HG03039 (cell line): Measurements from ENCODE around the gene LEKR1.
"Not testable (repeated sequence)": the region's sequence is repeated elsewhere in the genome, so short reads cannot be mapped to it uniquely, and the experiment has no call there.

Experiments
- ATAC-seq: cut with Tn5 transposase; IDR thresholded peaks from one replicate; pipeline ENCODE4 v1.9.1; 2021; ENCODE audit warnings: mild to moderate bottlenecking, moderate library complexity; ENCODE audit not compliant: unreplicated experiment

Gene LEKR1

DNA sequence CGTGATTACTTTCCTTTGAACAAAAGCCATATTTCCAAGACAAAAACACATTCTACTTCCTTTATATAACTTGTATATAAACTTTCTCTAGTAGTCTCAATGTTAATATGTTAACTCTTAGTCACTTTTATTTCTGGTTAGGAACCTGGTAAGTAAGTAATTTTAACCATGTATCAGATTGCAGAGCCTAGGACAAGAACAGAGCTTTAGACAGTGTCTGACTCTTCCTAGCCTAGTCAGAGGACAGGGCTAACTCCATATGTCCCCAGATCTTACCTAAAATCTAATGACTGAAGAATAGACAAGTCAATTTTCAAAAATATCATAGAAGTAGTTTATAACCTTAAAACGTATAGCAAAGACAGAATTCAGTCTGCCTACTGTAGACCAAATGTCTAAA, 8.3 kb downstream of the LEKR1 start:
- ATAC-seq, result no peak

DNA sequence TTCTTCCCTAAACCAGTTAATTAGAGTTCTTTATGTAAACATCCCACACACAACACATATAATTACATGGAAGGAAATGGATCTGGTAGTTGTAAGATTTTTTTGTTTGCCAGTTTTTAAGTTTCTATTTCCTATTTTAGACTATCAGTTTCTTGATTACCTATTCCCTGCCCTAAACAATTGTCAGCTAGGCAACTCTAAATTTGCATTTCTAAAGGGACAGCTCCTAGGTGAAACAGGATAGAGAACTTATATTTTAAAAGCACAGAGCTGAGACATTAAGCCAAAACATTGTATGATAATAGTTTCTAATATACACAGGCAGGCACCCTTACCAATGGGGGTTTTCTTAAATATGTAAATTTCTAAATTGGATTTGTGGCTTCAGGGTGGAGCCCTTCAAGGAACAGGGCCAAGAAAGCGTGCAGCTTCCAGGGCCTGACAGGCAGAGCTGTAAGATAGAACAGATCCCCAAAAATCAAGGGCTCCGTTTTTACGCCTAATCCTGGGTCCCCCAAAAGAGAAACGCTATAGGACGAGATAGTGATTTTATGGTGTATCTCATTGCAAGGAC, 8.9 kb downstream of the LEKR1 start:
- ATAC-seq, result no peak

DNA sequence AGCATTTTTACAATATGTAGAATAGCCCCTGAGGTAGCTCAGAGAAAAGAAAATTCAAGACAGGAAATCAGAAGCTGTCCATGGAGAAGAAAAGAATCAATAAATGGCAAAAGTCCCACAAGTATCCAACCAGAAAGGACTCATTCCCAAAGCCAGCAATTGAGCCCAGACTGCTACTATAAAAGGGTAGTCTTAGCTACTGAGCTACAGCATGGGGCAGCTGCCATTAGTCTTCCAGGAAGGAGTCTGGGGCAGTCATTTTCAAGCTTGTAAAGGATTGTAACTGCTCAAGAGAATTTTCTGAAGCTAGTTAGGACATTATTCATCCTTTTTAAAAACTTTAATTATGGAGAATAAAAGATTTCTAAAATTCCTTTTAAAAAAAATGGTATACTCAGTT, 10.5 kb downstream of the LEKR1 start:
- no peak for ATAC-seq

DNA sequence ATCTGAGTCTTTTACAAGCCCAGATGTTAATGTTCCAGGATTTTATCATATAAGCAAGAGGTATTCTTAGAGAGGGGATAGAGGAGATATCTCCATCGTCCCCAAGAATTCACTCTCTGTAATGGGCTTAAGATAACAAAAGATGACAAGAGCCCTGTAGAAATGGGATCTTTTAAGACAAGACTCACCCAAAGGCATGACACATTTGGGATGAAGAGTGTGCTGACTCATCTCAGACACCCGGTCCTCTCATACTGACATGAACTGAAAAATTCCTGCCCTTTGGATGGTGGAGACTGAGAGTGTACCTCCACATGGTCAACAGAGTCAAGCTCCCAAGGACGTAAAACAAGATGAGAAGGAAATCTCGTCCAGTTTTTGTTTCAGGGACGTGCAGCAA, 11.0 kb downstream of the LEKR1 start:
- ATAC-seq, result no peak

DNA sequence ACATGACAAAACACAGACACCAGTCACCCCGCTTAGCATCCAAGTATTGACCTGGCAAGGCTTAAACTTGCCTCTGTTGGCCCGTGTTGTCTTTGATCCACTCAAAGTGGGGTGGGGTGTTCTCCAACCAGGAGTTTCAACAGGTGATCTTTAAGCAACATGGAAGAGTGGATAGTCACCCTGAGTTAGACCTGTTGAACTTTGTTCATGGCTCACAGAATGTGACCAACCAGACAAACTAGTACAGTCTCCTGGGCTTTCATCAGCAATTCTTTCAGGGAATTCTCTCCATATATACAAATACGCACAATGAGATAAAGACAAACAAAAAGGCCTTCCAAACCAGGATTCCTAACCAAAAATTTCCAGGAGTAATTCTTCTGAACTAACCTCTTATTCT, 11.9 kb downstream of the LEKR1 start:
- no peak for ATAC-seq

DNA sequence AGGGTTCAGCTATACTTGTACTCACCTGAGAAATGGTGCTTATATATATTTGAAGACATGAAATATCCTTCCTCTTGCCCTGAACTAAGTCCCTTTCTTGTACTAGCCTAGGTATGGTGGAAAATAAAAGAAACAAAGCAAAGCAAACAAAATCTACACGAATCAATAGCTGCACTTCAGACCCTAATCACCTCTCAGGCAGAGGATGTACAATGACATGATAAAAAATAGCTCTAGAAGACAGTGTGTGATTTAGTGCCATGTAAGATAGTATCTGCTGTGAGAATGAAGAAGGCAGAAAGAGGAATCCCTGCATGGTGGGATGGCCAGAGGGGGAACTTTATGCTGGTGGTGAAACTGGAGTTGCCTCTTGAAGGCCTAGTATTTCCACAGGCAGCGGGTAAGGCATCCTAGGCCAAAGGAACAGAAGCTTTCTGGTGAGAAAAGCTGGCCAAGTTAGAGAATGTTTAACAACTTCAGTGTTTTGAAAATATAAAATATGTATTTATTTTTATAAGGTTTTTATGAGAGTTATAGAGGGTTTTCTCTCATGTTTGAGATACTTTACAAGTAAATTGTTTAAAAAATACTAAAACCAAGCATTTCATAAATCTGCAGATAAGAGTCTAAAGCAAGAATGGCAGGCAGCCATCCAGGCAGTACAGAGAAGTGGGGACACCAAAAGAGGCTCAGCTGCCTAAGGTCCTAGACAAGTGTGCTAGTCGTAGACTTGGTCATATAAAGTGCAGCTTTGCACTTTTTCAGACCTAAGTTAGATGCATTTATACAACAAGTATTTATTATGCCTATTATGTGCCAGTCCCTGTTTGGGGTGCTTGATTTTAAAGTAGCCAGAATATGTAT, 14.9 kb downstream of the LEKR1 start:
- no peak for ATAC-seq

DNA sequence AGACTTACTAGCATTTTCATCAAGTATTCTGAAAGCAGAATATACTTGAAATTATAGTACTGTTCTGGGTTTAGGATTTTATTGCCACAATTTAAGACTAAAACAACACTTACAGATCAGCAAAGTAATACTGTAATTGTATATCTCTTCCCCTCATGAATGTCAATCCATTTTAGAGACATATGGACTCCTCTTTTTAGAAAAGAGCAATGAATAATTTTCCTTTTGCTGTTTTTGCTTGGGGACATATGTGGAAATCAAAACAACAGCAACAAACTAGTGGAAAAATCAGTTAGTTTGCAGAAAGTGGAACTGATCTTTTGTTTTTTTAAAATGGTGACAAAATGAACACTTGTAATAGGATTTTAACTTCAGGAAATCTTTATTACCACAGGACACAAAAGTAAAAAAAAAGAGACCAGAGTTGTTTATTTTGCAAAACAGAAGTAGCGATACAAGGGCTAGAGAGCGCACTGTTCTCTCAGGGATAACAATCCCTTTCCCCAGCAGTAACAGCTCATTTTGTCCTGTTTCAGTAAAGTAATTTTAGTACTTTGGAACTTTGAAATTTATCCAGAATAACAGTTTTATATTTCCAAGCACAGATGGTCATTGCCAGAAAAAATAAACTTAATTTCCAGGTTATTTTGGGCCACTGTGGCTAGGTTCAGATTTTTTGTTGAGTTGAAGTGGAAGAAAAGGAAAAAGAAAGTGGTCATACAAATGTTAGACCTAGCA, 17.1 kb downstream of the LEKR1 start:
- ATAC-seq, result no peak

DNA sequence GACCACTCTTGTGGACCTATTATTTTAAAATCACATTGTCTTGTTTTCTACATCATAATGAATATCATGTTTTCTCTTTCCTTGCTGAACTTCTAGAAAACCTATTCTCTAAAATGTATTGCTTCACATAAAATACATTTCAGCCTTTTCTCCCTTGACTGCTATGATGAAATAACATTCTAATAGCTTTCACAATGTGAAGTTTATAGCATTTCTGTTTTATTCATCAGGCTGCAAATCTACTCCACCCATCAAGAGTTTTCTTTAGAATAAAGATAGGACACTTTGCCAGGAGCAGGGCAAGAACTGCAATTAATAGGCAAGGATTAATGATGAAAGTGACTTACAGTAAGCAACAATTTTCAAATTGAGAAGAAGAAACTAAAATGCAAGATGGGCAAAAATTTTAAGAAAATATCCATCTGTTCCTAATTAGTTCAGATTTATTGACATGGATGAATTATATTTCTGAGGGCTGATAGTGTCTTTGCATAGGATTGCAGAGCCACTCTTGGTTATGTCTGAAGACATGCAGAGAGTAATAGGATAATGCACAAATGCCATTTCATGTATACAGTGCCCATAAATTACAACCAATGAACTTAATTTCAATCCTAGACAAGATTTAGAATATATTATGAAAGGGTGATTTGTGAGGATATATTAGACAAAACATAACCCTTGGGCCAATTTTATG, 21.7 kb downstream of the LEKR1 start:
- ATAC-seq, result no peak

DNA sequence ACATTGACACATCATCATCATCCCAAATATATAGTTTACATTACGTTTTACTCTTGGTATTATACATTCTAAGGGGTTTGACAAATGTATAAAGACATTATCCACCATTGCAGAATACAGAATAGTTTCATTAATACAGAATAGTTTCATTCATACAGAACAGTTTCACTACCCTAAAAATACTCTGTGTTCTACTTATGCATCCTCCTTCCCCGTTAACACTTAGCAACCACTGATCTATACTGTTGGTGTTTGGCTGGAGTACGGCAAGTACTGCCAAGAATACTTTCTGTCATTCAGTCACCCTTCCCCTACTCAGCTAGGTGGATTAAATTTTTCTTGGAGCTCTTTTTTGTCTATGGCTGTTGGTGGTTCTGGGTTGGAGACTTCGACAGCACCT, 33.4 kb downstream of the LEKR1 start:
- peak; percentile 86 for ATAC-seq

DNA sequence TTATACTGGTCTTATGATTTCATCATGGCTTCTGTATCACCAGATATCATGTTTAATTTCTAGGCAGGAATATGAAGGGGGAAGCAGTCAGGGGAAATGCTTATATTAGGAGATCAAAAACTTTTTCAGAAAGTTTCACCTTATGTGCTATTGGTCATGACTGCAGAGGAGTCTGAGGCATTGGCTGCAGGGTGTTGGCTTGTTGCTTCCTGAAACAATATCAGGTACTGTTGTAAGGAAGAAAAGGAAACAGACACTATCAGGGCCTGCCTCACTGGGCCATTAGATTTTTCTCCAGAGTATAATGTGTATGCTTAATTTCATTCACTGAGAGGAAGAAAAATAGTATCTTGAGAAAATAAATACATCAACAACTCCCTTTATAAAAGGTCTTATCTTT, 34.7 kb downstream of the LEKR1 start:
- ATAC-seq, result no peak

DNA sequence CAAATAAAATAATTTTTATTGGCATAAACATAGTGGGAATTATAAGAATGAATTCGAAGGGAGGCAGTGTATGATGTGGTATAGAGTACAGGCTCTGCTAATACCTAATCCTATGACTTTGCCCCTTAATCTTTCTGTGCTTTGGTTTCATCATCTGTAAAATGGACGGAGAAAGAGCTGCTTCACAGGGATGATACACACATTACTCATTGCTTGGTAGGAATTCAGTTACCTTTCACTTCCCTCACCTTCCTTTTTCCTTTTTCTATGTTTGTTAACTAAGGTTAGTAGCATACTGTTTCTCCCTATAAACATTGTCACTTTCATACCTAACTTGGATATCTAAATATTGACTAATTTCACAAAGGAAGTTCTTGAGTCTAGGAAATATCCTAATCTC, 36.2 kb downstream of the LEKR1 start:
- no peak for ATAC-seq

DNA sequence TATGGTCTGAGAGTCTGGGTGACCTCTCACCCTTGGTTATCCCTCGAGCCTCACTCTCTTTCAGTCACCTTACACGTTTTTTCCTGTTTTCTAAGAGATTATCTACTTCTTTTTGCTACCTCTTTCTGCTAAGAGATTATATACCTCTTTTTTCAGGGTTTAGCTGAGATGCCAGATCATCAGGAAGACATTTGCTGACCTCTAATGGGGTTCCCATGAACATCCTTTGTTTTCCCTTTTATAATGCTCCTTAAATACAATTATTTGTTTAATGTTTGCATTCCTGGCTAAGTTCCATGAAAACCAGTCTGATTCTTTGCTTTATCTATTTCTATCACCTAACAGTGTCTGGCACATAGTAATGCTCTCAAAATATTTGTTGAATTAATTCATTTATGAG, 39.6 kb downstream of the LEKR1 start:
- ATAC-seq, result no peak

DNA sequence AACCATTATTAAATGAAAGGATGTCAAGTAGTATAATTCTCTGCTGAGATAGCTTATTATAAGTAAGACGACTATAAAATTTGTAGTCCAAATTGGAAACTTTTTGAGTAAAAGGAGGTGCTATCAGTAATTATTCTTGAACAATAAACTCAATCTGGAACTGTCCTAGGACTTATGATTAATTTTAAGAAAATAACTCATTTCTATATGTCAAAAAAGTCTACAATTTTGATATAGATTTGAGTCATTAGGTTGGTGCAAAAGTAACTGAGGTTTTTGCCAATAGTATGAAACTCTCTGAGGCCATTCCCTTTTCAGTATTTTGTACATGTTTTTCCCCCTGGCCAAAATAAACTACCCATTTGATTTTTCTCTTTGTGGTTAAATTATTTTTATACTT, 41.0 kb downstream of the LEKR1 start:
- ATAC-seq, result no peak

DNA sequence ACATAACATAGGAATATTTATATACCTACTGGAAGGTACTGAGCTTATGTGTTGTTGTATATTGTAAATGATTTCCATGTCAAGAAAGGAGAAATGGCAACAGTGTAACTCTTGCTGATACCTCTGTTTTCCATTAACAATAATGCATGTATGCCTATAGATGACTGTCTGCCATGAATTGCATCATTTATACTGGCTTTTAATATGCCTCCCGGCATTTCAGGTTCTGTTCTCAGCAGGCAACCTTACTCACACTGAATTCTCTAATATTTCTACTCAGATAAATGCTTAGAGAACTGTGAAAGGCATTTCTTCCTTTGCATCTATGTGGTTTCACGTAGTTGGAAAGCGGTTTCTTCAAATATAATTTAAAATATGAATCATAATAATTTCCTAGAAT, 41.8 kb downstream of the LEKR1 start:
- ATAC-seq, result no peak

DNA sequence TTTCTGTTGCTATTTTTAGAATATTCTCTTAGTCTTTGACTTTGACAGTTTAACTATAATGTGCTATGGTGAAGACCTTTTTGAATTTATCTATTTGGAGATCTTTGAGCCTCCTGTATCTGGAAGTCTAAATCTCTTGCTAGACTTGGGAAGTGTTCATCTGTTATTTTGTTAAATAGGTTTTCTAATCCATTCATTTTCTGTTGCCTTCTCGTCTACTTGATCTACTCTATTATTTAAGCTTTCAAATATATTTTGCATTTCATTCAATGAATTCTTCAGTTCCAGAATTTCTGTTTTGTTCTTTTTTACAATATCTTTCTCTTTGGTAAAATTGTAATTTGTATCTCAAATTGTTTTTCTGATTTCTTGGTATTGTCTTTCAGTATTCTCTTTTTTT, 47.8 kb downstream of the LEKR1 start:
- ATAC-seq, result no peak

DNA sequence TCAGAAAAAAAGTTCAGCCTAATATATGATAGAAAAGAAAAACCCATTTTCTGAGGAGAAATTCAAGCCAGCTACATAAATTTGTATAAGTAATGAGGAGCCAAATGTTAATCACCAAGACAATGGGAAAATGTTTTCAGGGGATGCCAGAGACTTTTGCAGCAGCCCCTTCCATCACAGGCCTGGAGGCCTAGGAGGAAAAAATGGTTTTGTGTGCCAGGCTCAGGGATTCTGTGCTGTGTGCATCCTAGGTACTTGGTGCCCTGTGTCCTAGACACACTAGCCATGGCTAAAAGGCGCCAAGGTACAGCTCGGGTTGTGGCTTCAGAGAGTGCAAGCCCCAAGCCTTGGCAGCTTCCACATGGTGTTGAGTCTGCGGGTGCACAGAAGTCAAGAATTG, 53.3 kb downstream of the LEKR1 start:
- not testable (repeated sequence) for ATAC-seq

DNA sequence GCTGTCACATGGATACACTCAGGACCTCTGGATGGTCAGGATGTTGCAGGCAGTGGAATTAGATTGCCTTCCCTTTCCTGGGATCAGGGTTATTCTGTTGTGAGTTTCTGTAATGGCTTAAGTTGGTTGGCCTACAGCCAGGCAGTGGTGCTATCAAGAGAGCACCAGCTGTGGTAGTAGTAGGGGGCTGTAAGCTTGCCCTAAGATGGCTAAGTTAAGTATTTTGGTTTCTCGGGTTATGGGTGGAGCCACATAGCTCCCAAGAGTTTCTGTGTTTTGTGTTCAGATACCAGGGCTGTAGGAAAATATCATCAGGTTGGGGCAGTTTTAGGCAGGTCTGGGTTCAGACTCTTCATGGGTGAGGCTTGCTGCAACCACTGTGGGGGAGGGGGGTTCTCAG, 59.6 kb downstream of the LEKR1 start:
- no peak for ATAC-seq

DNA sequence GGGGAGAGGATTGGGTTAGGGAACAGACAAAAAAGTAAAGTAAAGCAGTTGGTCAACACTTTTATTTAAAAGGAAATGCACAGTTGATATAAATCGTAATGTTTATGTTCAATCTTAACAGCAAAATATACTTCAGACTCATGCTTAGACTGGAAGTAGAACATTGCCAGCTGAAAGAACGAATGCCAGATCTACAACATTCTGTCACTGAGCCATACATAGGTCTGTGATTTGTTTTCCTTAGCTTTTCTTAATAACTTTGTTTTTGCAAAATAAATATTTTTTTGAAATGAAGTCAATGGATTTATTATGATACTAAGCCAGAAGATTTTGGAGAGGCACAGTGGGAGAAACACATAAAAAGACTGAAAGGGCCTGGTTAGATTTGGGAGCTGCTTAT, 62.0 kb downstream of the LEKR1 start:
- ATAC-seq, result no peak

DNA sequence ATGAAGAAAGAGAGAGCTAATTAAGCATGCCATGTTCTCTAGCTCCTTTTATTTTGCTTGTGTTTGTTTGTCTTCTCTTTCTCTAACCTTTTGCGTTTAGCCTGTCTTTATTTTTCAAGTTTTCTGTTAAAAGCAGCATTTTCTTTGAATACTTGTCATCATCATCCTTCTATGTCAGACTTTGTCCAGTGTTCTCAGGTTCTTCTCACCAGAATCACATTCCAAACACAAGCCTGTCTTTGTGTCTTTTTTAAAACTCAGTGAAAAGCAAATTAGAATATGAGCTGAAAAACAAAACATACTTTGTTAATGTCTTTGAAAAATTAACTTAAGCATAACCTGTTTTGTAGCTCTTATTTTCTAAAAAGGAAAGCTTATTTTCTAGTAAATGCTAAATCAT, 62.4 kb downstream of the LEKR1 start:
- no peak for ATAC-seq

DNA sequence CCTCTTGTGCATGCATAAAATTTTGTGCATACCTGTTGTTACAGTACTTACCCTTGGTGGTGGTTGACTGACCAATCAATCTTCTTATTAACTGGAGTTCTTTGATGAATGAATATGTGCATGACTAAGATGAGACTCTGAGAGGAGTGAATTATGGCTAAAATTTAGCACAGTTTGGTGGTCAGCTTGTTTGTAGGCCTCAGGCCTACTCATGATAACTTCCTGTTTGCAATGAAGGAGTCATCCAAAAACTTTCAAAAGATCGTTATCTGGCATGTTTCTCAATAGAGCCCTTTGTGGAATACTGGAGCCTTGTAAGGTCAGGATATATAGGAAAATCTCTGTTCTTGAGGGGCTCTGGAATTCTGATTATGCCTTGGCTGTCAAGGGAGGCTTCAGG, 66.5 kb downstream of the LEKR1 start:
- ATAC-seq, result no peak

DNA sequence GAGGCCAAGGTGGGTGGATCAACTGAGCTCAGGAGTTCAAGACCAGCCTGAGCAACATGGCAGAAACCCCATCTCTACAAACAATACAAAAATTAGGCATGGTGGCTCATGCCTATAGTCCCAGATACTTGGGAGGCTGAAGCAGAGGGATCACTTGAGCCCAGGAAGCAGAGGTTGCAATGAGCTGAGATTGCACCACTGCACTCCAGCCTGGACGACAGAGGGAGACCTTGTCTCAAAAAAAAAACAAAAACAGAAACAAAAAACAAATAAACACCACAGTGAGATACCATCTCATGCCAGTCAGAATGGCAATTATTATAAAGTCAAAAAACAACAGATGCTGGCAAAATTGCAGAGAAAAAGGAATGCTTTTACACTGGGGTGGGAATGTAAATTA, 69.2 kb downstream of the LEKR1 start:
- ATAC-seq, result not testable (repeated sequence)
